Epithelial cell of esophagus (primary cell): ENCODE measurements around the gene GALNT7.

ENCODE experiments used
- DNase-seq: peaks from one replicate; pipeline ENCODE4 v3.0.0; 2010; ENCODE audit warnings: low read depth
- H3K4me3 ChIP-seq: 2 replicates; pipeline ENCODE4 v1.5.1; 2011; ENCODE audit warnings: mild to moderate bottlenecking, low read length, control low read depth
- TF ChIP-seq, protein P1 (sequence below): IDR thresholded peaks from 2 replicates; pipeline ENCODE4 v1.5.1; 2011; ENCODE audit warnings: low read depth, mild to moderate bottlenecking, low read length, control low read depth, inconsistent platforms; ENCODE audit not compliant: insufficient read depth; ENCODE audit errors: missing control alignments

Gene GALNT7

DNA sequence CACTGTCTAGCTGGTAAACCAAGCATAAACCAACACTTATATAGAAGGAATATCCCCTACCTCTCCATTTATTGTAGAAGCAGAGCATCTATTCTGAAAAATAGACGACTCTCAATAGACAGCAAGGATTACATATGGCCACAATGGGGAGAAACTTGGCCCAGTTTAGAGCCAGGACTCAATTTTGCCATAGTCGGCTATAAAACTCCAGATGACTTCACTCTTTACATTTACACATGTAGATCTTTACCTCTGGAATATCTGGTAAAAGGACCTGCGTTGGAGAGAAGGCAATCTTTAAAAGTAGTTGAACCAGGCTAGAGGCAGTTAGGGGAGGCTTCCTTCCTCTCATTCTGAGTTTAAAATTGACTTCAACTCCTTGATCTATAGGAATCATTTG is 88.2 kb downstream of the GALNT7 start:
- no peak overlapping the region for H3K4me3 ChIP-seq
- DNase-seq, result no peak
- TF ChIP-seq, protein P1, sequence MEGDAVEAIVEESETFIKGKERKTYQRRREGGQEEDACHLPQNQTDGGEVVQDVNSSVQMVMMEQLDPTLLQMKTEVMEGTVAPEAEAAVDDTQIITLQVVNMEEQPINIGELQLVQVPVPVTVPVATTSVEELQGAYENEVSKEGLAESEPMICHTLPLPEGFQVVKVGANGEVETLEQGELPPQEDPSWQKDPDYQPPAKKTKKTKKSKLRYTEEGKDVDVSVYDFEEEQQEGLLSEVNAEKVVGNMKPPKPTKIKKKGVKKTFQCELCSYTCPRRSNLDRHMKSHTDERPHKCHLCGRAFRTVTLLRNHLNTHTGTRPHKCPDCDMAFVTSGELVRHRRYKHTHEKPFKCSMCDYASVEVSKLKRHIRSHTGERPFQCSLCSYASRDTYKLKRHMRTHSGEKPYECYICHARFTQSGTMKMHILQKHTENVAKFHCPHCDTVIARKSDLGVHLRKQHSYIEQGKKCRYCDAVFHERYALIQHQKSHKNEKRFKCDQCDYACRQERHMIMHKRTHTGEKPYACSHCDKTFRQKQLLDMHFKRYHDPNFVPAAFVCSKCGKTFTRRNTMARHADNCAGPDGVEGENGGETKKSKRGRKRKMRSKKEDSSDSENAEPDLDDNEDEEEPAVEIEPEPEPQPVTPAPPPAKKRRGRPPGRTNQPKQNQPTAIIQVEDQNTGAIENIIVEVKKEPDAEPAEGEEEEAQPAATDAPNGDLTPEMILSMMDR, result no peak

DNA sequence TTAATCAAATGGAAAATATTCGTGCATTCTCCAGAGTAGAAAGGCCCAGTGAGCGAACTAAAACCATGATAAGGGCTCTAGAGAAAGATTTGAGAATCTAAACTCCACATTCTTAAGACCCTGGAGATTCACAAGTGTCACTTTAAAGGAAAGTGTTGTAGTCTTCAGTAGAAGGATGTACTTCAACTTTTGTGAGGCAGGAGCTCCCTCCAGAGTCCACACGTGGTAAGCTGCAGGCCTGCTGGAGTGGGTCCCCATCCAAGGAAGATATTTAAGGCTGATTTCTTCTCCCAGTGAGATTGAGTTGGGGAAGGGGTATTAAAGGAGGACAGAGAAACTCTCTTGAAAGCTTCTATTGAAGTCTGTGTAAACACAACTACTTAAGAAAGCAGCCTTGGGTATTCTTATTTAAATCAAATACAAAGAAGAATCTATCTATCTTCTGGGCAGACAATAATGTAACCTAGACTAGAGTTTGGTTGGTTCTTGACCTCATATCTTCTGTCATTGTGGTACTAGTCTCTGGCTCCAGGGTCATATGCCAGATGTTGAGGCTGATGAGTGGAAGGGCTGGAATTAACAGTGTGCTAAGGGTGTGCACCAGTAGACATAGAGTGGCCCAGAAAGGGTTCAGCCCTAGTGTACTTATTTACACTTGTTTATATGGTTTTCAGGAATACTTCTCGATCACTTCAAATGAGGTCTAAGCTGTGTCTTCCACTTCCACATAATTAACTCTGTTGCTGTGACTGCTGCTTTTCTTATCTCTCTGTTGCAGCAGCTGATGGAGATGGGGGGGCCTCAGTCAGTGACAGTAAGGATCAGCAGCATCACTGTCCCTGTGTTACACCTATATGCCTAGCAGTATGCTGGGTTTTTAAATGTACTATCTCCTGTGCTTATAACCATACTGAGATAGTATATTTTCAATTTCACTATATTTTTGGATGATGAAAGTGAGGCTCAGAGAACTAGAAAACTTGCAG is 89.4 kb downstream of the GALNT7 start:
- DNase-seq, result peak; percentile 71
- no peak overlapping the region for H3K4me3 ChIP-seq
- TF ChIP-seq, protein P1, result peak; percentile 94

- no peak overlapping the region for H3K4me3 ChIP-seq
- no peak for DNase-seq
- TF ChIP-seq, protein P1, result no peak
Measured at GRCh38 chr4:173258866-173259265, 90.3 kb downstream of the GALNT7 start.

GRCh38 chr4:173259310-173259709 is 90.7 kb downstream of the GALNT7 start:
- H3K4me3 ChIP-seq, result no peak overlapping the region
- no peak for DNase-seq
- TF ChIP-seq, protein P1, result no peak

- H3K4me3 ChIP-seq, result no peak overlapping the region
- DNase-seq, result no peak
- TF ChIP-seq, protein P1, result no peak
Measured at GRCh38 chr4:173261052-173261451, 92.4 kb downstream of the GALNT7 start.

- no peak overlapping the region for H3K4me3 ChIP-seq
- TF ChIP-seq, protein P1, result no peak
- DNase-seq, result no peak
Measured at GRCh38 chr4:173262375-173262774, 93.8 kb downstream of the GALNT7 start.
